ENCODE measurements around the gene TSPYL2.

TSPYL2 gene

DNA sequence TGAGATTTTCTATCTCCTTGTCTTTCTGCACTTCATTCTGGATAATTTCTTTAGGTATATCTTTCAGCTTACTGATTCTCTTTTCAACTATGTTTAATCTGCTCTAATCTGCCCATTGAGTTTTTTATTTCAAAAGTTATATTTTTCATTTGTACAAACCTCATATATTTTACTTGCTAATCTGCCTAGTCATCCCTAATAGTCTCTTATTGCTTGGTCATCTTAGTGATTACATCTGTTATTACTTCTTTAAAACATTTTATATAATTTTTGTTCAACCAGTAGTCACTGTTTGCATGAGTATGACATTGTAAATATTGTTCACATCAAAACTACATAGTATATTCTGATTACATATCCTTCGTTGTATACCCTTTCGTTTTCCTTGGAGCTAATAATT is 44.2 kb downstream of the TSPYL2 start:
- no peak for DNase-seq

DNA sequence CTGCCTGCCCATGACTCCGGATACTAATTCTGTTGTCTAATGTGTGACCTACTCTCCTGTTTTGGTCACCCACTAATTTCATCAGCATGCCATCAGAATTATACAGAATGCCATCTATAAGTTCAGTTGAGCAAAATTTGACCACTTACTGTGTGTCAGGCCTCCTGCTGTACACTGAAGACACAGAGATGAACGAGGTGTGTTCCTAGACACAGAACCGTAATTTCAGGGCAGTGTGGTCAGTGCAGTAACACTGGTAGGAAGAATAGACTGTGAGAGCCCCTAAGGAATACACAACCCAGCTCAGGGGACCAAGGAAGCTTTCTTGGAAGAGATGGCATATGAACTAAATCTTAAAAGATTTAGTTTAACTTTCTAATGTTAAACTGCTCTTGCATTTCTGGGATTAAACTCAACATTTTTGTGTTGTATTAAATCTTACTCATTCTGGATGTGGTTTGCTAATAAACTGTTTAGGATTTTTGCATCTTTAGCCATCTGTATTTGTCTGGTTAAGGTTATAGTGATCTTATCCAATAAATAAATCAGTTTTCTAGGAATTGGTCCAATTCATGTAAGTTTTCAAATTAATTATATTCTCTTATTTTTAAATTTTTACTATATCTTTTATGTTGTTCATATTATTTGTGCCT is 46.1 kb downstream of the TSPYL2 start:
- DNase-seq, result no peak

DNA sequence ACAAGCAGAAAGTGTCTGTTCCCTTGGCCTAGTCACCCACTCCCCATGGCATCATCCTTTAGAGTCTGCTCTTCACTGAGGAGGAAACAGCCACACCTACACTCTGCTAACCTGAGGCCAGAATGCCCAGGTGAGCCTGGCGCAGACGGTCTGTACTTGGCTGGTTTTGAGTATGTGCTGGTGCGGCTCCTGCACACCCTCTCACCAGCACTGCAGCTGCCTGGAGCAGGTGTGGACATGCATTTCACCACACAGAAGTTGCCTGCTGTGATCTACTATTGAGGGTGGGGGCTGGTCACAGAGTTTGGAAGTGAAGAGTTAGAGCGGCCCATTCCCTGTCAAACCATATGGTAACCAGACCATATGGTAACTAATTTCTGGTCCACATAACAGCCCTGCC is 51.2 kb downstream of the TSPYL2 start:
- DNase-seq, result no peak

DNA sequence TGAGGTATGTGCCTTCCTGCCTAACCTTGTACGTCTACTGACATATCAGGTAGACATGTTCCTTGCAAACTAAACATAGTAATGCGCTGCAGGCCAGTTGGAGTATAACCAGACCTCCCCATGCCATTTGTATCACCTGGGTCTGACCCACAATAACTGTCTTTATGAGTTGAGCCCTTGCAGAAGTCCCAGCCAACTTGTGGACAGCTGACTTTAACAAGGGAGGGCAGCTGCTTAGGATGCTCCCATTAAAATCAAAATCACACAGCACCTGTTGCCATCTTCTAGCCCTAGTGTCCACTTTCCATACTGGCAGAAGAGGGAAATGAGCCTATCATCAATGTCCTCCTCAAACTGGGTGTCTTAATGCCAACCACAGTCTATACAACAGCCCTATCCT is 53.4 kb downstream of the TSPYL2 start:
- DNase-seq, result no peak

All from NCI-H1417 (cell line).